ENCODE results near the gene ZMAT3.
"Not testable (repeated sequence)": the region's sequence is repeated elsewhere in the genome, so short reads cannot be mapped to it uniquely, and the experiment has no call there.

ZMAT3 gene

GRCh38 chr3:179038216-179038898, 33.3 kb downstream of the ZMAT3 start:
- TF ChIP-seq CTCF (IDR thresholded peaks at IDR 0.05; ENCODE audit: low read depth, low read length, missing control alignments) = no peak
- no peak overlapping the region for H3K4me3 ChIP-seq (ENCODE audit: low read depth, low read length)
- no peak for DNase-seq (ENCODE audit: low read depth)
- in situ Hi-C loops (cut with HindIII; ENCODE audit: low sequenced_read_pairs) = no loop called here

GRCh38 chr3:179037351-179037750, 34.3 kb downstream of the ZMAT3 start:
- TF ChIP-seq CTCF (IDR thresholded peaks at IDR 0.05; ENCODE audit: low read depth, low read length, missing control alignments) = no peak
- DNase-seq (ENCODE audit: low read depth) = peak; percentile 28
- no peak overlapping the region for H3K4me3 ChIP-seq (ENCODE audit: low read depth, low read length)
- in situ Hi-C loops (cut with HindIII; ENCODE audit: low sequenced_read_pairs) = no loop called here

GRCh38 chr3:179036626-179037300, 34.8 kb downstream of the ZMAT3 start:
- H3K4me3 ChIP-seq (ENCODE audit: low read depth, low read length) = no peak overlapping the region
- in situ Hi-C loops (cut with HindIII; ENCODE audit: low sequenced_read_pairs) = no loop called here
- TF ChIP-seq CTCF (IDR thresholded peaks at IDR 0.05; ENCODE audit: low read depth, low read length, missing control alignments) = no peak
- DNase-seq (ENCODE audit: low read depth) = no peak

- no peak for TF ChIP-seq CTCF (IDR thresholded peaks at IDR 0.05; ENCODE audit: low read depth, low read length, missing control alignments)
- in situ Hi-C loops (cut with HindIII; ENCODE audit: low sequenced_read_pairs) = no loop called here
- no peak for DNase-seq (ENCODE audit: low read depth)
Observed at GRCh38 chr3:179036226-179036625, 35.4 kb downstream of the ZMAT3 start.

GRCh38 chr3:179035232-179035631, 36.4 kb downstream of the ZMAT3 start:
- DNase-seq (ENCODE audit: low read depth) = no peak
- in situ Hi-C loops (cut with HindIII; ENCODE audit: low sequenced_read_pairs) = no loop called here
- TF ChIP-seq CTCF (IDR thresholded peaks at IDR 0.05; ENCODE audit: low read depth, low read length, missing control alignments) = no peak
- no peak overlapping the region for H3K4me3 ChIP-seq (ENCODE audit: low read depth, low read length)

More at GRCh38 chr3:179036226-179036625, 35.4 kb downstream of the ZMAT3 start:
- no peak overlapping the region for H3K4me3 ChIP-seq (ENCODE audit: low read depth, low read length)

GRCh38 chr3:179033304-179033657, 38.3 kb downstream of the ZMAT3 start:
- H3K4me3 ChIP-seq (ENCODE audit: low read depth, low read length); DNase-seq (ENCODE audit: low read depth); in situ Hi-C loops (cut with HindIII; ENCODE audit: low sequenced_read_pairs): not testable (repeated sequence)

GRCh38 chr3:179032454-179033303, 38.9 kb downstream of the ZMAT3 start:
- H3K4me3 ChIP-seq (ENCODE audit: low read depth, low read length); DNase-seq (ENCODE audit: low read depth); in situ Hi-C loops (cut with HindIII; ENCODE audit: low sequenced_read_pairs): not testable (repeated sequence)

Data from astrocyte of the cerebellum (primary cell).